Measurements from ENCODE around the gene SLC35E3.

GRCh38 chr12:68824131-68824530, 78.2 kb downstream of the SLC35E3 start:
- TF ChIP-seq, protein P1, sequence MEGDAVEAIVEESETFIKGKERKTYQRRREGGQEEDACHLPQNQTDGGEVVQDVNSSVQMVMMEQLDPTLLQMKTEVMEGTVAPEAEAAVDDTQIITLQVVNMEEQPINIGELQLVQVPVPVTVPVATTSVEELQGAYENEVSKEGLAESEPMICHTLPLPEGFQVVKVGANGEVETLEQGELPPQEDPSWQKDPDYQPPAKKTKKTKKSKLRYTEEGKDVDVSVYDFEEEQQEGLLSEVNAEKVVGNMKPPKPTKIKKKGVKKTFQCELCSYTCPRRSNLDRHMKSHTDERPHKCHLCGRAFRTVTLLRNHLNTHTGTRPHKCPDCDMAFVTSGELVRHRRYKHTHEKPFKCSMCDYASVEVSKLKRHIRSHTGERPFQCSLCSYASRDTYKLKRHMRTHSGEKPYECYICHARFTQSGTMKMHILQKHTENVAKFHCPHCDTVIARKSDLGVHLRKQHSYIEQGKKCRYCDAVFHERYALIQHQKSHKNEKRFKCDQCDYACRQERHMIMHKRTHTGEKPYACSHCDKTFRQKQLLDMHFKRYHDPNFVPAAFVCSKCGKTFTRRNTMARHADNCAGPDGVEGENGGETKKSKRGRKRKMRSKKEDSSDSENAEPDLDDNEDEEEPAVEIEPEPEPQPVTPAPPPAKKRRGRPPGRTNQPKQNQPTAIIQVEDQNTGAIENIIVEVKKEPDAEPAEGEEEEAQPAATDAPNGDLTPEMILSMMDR (IDR thresholded peaks at IDR 0.05): no peak
- TF ChIP-seq ZNF302 (CRISPR knock-in tag; IDR thresholded peaks at IDR 0.05): no peak
- no peak for TF ChIP-seq SMC3 (IDR thresholded peaks at IDR 0.05)
- no peak for TF ChIP-seq CBX2 (IDR thresholded peaks at IDR 0.05; ENCODE audit: borderline replicate concordance, low read depth)
- TF ChIP-seq, protein P2, sequence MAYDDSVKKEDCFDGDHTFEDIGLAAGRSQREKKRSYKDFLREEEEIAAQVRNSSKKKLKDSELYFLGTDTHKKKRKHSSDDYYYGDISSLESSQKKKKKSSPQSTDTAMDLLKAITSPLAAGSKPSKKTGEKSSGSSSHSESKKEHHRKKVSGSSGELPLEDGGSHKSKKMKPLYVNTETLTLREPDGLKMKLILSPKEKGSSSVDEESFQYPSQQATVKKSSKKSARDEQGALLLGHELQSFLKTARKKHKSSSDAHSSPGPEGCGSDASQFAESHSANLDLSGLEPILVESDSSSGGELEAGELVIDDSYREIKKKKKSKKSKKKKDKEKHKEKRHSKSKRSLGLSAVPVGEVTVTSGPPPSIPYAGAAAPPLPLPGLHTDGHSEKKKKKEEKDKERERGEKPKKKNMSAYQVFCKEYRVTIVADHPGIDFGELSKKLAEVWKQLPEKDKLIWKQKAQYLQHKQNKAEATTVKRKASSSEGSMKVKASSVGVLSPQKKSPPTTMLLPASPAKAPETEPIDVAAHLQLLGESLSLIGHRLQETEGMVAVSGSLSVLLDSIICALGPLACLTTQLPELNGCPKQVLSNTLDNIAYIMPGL (CRISPR knock-in tag; IDR thresholded peaks at IDR 0.05; ENCODE audit: borderline replicate concordance): no peak
- no peak for TF ChIP-seq ESRRA (IDR thresholded peaks at IDR 0.05; ENCODE audit: borderline replicate concordance, low read length)
- TF ChIP-seq EP300 (IDR thresholded peaks at IDR 0.05): no peak
- TF ChIP-seq POLR2A (IDR thresholded peaks at IDR 0.05; ENCODE audit: low read length): no peak
- TF ChIP-seq, protein P3, sequence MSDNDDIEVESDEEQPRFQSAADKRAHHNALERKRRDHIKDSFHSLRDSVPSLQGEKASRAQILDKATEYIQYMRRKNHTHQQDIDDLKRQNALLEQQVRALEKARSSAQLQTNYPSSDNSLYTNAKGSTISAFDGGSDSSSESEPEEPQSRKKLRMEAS (IDR thresholded peaks at IDR 0.05): no peak
- TF ChIP-seq RAD21 (conservative IDR thresholded peaks at IDR 0.05 in 1 of 2, IDR thresholded peaks at IDR 0.05 in 1 of 2): no peak

Measured in A549 (cell line).